Measurements from ENCODE around the gene HOXB13. TPM values are rescaled to one million over a fixed set of nuclear protein-coding genes. Genes with fewer than 3 reads are reported as not detected.
A peak's percentile ranks its signal among the peaks of the same experiment; 100 is the strongest.

Gene HOXB13
- total and polyA plus RNA-seq, 8 donors, result 0.06 TPM; not detected in 7

DNA sequence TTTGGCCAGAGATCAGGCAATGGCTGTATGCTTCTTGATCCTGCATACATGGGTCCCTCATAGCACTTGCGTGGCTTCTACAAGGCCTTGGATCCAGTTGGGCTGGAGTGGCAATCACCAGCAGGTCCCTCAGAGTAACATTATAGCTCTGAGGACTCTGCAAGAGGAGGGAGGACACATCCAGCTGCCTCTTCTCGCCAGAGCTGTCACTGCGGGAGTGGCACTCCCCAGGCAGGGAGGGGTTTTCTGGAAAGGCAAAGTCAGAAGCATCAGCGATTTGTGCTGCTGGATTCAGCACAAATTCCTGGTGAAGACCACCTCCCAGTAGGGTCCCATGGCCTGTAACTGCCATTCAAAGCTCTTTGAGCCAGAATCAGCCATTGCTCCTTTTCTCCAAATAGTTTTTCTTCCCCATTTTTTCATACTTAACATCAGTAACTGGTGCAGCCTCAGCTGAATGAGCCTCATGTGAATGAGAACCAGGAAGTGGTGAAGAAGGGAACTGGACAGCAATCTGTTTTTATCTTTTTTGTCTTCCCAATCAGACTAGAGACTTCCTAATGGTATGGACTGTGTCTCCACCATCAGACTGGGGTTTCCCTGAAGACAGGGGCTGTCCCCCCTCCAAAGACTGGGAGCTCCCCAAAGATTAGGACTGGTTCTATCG, 40.6 kb upstream of the HOXB13 start:
- Histone ChIP-seq H3K36me3 (no peaks in the 10 kb centered on the region), H3K27me3 (no peaks in the 10 kb centered on the region), H3K27ac (no peak overlapping the region), H3K9me3 (no peaks in the 10 kb centered on the region), H3K4me3 (no peak overlapping the region), H3K4me1 (no peaks in the 10 kb centered on the region)
- FAIRE-seq, result no peak
- no peak for DNase-seq
- ATAC-seq, result peak in 1 of 4 donors; percentile 27
- intact Hi-C loops (cut with DNase I), result no loop called here
- WGBS, 2 donors, result 84 to 86% methylated on average over 5 of the region's 5 CpGs
- TF ChIP-seq, protein P1, sequence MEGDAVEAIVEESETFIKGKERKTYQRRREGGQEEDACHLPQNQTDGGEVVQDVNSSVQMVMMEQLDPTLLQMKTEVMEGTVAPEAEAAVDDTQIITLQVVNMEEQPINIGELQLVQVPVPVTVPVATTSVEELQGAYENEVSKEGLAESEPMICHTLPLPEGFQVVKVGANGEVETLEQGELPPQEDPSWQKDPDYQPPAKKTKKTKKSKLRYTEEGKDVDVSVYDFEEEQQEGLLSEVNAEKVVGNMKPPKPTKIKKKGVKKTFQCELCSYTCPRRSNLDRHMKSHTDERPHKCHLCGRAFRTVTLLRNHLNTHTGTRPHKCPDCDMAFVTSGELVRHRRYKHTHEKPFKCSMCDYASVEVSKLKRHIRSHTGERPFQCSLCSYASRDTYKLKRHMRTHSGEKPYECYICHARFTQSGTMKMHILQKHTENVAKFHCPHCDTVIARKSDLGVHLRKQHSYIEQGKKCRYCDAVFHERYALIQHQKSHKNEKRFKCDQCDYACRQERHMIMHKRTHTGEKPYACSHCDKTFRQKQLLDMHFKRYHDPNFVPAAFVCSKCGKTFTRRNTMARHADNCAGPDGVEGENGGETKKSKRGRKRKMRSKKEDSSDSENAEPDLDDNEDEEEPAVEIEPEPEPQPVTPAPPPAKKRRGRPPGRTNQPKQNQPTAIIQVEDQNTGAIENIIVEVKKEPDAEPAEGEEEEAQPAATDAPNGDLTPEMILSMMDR (IDR thresholded peaks at IDR 0.05), result no peak

GRCh38 chr17:48767263-48767774, 38.8 kb upstream of the HOXB13 start:
- H3K27me3 ChIP-seq, result no peaks in the 10 kb centered on the region
- DNase-seq, result no peak
- no peak overlapping the region for H3K27ac ChIP-seq
- 71 to 80% methylated on average over 4 of the region's 4 CpGs for WGBS, 2 donors
- no peaks in the 10 kb centered on the region for H3K4me1 ChIP-seq
- H3K36me3 ChIP-seq, result no peaks in the 10 kb centered on the region
- no peaks in the 10 kb centered on the region for H3K9me3 ChIP-seq
- intact Hi-C loops (cut with DNase I), result no loop called here
- TF ChIP-seq, protein P1 (IDR thresholded peaks at IDR 0.05), result no peak
- ATAC-seq, result no peak
- H3K4me3 ChIP-seq, result no peak overlapping the region
- no peak for FAIRE-seq

DNA sequence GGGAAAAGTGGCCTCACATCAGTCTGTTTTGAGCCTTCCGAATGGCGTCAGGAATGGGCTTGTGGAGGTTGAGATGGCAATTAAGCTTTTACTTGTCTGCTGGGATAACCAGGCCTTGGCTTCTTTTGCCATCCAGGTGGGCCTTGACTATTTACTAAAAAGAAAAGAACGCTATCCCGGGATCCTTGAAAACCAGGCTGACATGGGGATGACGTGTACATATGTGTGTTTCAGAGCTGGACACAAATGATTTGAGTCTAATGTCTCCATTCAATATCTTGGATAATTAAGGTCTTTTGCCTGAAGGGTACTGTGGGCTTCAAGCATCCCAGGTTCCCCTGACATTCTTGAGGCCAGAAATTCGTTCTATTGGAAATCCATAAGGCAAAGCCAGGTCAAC, 32.6 kb upstream of the HOXB13 start:
- ATAC-seq (no peak), DNase-seq (no peak), FAIRE-seq (no peak)
- H3K4me1 ChIP-seq, result no peaks in the 10 kb centered on the region
- no peak overlapping the region for H3K4me3 ChIP-seq
- 64 to 79% methylated on average over 6 of the region's 6 CpGs for WGBS, 2 donors
- peaks cover 0 to 1% (median 0%) of the 10 kb centered on the region in 4 donors for H3K27me3 ChIP-seq
- no peaks in the 10 kb centered on the region for H3K9me3 ChIP-seq
- intact Hi-C loops (cut with DNase I), result no loop called here
- no peaks in the 10 kb centered on the region for H3K36me3 ChIP-seq
- H3K27ac ChIP-seq, result no peak overlapping the region
- TF ChIP-seq, protein P1 (IDR thresholded peaks at IDR 0.05), result no peak

DNA sequence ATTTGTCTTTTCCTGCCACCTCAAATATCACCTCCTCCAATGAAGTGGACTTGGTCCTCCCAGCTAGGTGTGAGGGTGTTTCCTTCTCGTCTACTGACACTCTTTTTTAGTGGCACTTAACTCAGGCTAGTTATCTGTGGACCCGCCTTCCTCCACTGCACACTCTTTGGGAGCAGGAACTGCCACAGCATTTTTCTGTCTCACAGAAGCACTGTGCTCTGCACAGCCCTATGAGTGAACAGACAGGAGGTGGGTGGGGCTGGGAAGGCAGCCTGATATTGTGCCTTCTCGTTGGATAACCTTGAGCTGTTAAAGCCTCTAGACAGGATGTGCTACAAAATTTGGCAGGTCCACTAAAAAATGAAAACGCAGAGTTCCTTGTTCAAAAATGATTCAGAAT, 31.9 kb upstream of the HOXB13 start:
- TF ChIP-seq, protein P1 (IDR thresholded peaks at IDR 0.05), result no peak
- WGBS, 2 donors, result 34 to 38% methylated on average over 4 of the region's 4 CpGs
- H3K4me1 ChIP-seq, result no peaks in the 10 kb centered on the region
- H3K4me3 ChIP-seq, result no peak overlapping the region
- intact Hi-C loops (cut with DNase I), result no loop called here
- H3K9me3 ChIP-seq, result no peaks in the 10 kb centered on the region
- FAIRE-seq, result no peak
- H3K27ac ChIP-seq, result no peak overlapping the region
- no peaks in the 10 kb centered on the region for H3K36me3 ChIP-seq
- peak in 2 of 4 donors; percentile 13 to 25 for ATAC-seq
- DNase-seq, result no peak
- peaks cover 2 to 8% (median 3%) of the 10 kb centered on the region in 4 donors for H3K27me3 ChIP-seq

- no peaks in the 10 kb centered on the region for H3K36me3 ChIP-seq
- intact Hi-C loops (cut with DNase I), result no loop called here
These were observed 30.7 kb upstream of the HOXB13 start for GRCh38 chr17:48759288-48759687.

More at GRCh38 chr17:48759288-48759687, 30.7 kb upstream of the HOXB13 start:
- no peak for DNase-seq
- no peaks in the 10 kb centered on the region for H3K9me3 ChIP-seq
- no peaks in the 10 kb centered on the region for H3K4me1 ChIP-seq
- peaks cover 8 to 20% (median 11%) of the 10 kb centered on the region in 4 donors for H3K27me3 ChIP-seq
- H3K4me3 ChIP-seq, result no peak overlapping the region
- no peak overlapping the region for H3K27ac ChIP-seq
- ATAC-seq, result no peak
- TF ChIP-seq, protein P1 (IDR thresholded peaks at IDR 0.05), result no peak
- FAIRE-seq, result no peak

Data from pancreas (tissue), 10 donors.